GM21528 (cell line): ENCODE data around the gene TBX2.
"Not testable (repeated sequence)": the region's sequence is repeated elsewhere in the genome, so short reads cannot be mapped to it uniquely, and the experiment has no call there.

Source experiments
- ATAC-seq: cut with Tn5 transposase; IDR thresholded peaks from one replicate; pipeline ENCODE4 v1.9.1; 2021; ENCODE audit warnings: mild to moderate bottlenecking, moderate library complexity; ENCODE audit not compliant: unreplicated experiment, low FRiP score

The TBX2 gene

DNA sequence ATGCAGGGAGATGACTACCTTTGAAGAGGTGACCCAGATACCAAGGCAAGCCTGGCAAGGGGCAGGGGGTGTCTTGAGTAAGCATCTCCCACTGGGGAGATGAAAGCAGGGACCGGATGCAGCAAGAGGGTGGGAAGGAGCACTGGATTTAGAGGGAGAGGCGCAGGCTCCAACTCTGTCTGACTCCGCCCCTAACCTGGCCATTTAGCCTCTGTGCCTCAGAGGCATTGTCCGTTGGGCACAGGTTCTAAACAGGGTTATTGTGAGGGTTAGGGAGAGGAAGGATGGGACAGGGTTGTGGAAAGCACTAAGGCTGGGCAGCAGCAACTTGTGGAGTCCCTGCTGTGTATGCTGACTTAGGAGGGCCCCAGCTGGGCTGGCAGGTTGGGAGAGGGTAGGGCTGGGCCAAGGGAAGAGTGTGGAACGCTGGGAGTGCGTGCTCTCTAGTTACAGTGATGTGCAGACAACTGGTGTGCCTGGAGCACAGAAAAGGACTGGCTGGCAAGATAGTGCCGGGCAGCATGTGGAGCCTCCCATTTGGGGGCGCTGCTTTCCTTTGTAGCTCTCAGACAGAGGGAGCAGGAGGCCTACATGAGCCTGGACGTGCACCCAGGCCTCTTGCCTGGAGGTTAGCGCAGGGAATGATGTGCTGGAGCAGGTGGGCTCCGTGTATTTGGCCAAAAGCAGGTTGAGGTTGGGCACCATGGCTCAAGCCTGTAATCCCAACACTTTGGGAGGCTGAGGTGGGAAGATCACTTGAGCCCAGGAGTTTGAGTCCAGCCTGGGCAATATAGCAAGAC lies 26.2 kb downstream of the TBX2 start:
- no peak for ATAC-seq

DNA sequence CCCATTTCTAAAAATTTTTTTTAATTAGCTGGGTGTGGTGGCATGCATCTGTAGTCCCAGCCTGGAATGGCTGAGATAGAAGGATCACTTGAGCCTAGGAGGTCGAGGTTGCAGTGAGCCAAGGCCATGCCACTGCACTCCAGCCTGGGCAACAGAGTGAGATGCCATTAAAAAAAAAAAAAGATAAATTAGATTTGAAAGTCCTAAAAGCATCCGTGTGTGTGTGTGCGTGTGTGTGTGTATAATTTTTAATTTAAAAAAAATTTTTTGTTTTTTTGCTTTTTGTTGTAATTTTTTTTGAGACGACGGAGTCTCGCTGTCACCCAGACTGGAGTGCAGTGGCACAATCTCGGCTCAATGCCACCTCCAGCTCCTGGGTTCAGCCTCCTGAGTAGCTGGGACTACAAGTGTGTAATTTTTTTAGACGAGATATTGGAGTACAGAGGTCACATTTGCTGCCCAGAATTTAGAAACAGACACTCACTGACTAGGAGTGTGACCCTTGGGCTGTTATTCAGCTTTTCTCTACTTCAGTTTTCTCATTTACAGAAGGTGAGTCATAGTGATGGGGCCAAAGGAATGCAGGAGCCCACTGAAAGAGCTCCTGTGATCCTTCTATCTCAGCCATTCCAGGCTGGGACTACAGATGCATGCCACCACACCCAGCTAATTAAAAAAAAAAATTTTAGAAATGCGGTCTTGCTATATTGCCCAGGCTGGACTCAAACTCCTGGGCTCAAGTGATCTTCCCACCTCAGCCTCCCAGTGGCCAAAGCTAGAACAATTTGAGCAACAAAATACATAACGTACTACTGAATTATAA lies 27.1 kb downstream of the TBX2 start:
- ATAC-seq, result no peak

DNA sequence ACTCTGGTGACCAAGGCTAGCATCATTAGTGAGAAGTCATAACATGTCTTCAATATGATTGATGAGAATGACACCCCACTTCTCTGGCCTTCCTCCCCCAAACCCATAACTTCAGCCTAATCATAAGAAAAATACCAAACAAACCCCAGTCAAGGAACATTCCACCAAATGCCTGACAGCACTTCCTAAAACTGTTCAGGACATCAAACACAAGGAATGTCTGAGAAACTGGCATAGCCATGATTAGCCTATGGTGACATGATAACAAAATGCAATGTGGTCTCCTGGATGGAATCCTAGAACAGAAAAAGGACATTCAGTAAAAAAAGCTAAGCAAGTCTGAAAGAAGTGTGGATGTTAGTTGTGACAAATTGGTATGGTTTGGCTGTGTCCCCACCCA lies 27.9 kb downstream of the TBX2 start:
- no peak for ATAC-seq

- no peak for ATAC-seq
Measured at GRCh38 chr17:61429274-61429673, 29.6 kb downstream of the TBX2 start.

- ATAC-seq, result not testable (repeated sequence)
Measured at GRCh38 chr17:61429831-61430230, 30.2 kb downstream of the TBX2 start.

GRCh38 chr17:61431594-61432311 lies 32.1 kb downstream of the TBX2 start:
- ATAC-seq, result no peak

DNA sequence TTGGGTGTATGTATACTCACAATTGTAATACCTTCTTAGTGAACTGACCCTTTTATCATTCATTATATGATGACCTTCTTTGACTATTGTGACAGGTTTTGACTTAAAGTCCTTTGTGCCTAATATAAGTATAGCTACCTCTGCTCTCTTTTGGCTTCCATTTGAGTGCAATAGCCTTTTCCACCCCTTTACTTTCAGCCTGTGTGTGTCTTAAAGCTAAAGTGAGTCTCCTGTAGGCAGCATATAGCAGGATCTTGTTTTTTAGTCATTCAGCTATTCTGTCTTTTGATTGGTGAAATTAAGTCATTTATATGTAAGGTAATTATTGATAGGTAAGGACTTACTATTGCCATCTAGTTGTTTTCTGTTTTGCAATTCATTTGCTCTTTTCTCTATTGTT lies 36.6 kb downstream of the TBX2 start:
- no peak for ATAC-seq

GRCh38 chr17:61436995-61437704 lies 37.5 kb downstream of the TBX2 start:
- ATAC-seq, result no peak

DNA sequence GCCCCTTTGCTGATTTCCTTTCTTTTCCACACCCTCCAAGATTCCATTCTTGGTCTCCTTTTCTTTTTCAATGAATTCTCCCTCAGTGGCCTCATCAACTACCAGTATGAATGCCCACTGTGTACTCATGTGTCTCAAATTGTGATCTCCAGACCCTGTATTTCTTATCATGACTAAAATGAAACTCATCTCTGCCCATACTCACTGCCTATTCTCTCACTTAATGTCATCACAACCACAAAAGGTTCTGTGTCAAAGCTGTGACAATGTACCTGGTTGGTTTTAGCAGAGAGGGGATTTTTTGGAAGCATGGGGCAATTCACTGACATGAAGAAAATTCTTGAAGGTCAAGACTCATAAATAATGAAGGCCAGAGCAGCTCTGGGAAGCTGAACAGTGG lies 41.1 kb downstream of the TBX2 start:
- ATAC-seq, result no peak

- ATAC-seq, result not testable (repeated sequence)
Measured at GRCh38 chr17:61441507-61441906, 41.9 kb downstream of the TBX2 start.

GRCh38 chr17:61442136-61442775 lies 42.6 kb downstream of the TBX2 start:
- no peak for ATAC-seq

DNA sequence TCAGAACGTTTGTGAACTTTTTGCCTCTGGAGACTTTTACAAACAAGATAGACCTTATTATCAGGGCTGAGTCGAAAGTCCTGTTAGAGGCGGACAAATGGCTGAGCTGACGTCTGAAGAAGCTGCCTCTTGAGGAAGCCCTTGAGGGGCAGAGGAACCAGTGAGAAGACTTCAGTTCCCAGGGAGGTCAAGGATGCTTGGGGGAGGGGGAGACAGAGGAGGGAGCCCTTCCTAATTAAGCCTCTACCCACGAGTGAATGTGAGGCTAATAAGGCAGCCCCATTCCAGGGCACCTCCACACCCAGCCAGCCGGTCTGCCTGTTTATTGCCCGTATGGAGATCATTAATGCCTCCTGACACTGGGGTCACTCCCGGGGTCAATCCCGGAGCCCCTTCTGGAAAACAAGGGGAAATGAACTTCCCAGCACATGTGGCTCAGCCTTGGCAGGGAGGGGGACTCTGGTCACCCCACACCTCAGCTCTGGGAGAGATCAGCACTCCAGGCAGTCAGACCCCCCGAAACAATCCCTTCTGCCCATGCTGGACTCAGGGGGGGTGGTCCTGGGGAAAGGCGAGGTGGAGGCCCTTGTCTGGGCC lies 43.3 kb downstream of the TBX2 start:
- ATAC-seq, result no peak

GRCh38 chr17:61443475-61443882 lies 43.8 kb downstream of the TBX2 start:
- no peak for ATAC-seq

- no peak for ATAC-seq
Measured at GRCh38 chr17:61444075-61444474, 44.4 kb downstream of the TBX2 start.

DNA sequence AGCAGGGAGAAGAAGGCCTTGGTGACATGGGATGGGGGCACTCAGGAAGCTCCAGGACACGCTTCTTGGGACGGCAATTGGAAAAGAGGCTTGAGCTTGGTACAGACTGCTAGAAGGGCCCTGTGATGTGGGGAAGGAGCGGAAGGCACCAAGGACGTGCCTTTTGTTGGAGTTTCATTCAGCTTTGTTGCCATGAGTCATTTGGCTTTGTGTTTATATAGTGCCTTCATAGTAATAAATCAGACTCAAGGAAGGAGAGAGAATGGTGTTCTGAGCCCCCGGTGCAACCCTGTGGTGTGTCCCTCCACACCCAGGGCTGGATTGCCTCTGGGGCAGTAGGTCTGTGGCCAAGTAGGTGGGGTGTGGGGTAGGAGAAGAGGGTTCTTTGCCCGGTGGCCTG lies 45.2 kb downstream of the TBX2 start:
- ATAC-seq, result no peak

- no peak for ATAC-seq
Measured at GRCh38 chr17:61447358-61447757, 47.7 kb downstream of the TBX2 start.

GRCh38 chr17:61448042-61448441 lies 48.4 kb downstream of the TBX2 start:
- ATAC-seq, result no peak

GRCh38 chr17:61449140-61449539 lies 49.5 kb downstream of the TBX2 start:
- not testable (repeated sequence) for ATAC-seq
